GM12873 (cell line): ENCODE results near the gene PLCXD3.

Experiments
- CTCF ChIP-seq: IDR thresholded peaks from 2 replicates; pipeline ENCODE4 v1.5.1; 2012; ENCODE audit warnings: low read depth, mild to moderate bottlenecking, moderate library complexity, low read length, control low read depth; ENCODE audit not compliant: insufficient read depth; ENCODE audit errors: missing control alignments

PLCXD3 gene

DNA sequence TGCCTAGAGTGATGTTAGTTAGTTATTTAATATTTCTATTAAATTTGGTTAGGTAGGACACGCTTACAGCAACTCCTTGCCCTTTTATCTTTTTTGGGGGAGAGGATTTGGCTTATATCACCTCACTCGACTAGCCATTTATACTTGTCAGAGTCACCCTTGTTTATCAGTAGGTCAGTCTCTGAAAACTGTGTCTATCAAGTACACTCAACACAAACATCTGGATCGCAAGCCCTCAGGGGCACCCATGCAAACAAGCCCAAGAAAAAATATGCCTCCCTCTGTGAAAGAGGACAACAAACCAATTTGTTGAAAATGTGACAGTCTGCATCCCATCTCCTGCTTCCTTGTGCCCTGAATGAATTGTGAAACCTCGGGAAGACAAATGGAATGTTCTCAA is 139.9 kb downstream of the PLCXD3 start:
- no peak for TF ChIP-seq CTCF

- TF ChIP-seq CTCF: no peak
Observed at GRCh38 chr5:41369799-41370198, 140.6 kb downstream of the PLCXD3 start.

DNA sequence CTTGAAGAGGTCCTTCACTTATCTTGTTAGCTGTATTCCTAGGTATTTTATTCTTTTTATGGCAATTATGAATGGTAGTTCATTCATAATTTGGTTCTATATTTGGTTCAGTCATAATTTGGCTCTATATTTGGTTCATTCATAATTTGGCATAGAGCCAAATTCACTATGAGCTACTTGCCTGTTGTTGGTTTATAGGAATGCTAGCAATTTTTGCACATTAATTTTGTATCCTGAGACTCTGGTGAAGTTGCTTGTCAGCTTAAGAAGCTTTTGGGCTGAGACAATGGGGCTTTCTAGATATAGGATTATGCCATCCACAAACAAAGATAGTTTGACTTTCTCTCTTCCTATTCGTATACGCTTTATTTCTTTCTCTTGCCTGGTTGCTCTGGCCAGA is 142.2 kb downstream of the PLCXD3 start:
- no peak for TF ChIP-seq CTCF

- no peak for TF ChIP-seq CTCF
Observed at GRCh38 chr5:41365369-41365768, 145.0 kb downstream of the PLCXD3 start.

DNA sequence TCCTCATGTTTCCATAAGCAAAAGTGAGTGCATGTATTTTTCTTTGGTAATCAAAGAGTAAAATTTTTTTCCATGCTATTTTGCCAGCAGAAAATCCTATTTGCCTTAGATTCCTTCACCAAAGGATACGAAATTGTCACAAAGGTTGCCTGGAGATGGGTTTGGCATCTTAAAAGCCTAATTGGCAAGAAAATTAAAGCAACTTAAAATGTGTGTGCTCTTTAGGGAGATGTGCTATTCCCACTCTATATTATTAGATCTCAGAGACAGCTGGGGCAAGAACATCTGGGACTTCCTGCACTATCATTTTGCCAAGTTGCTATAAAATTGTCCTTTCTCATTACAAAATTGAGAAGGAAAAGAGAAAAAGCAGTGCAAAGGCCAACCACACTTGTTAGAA is 146.1 kb downstream of the PLCXD3 start:
- no peak for TF ChIP-seq CTCF

DNA sequence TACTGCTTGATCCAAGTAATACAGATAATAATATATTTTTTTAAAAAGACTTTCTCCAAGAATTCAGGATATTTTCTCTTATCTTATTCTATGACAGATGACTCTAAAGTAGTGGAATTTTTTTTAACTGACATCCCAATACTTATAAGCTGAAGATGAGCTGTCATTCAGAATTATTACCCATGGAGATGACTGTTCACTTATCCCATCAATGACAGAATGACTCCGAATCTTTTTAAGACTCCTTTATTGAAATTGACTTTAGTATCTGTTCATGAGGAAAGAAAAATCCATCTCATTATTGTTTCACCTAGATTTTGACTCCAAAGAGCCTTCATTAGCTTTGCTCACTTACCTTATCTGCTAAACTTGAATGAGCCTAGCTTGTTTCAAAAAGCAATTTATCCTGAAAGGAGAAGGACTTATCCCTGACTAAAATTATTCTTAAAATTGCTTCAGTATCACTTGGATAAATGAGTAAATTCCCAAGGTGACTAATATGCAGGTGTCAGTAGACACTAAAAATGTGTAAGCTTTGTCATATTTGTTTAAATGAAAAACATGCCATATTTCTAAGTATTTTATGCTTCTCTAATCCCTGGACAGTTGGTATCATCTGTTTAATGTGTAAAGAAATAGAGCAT is 146.9 kb downstream of the PLCXD3 start:
- no peak for TF ChIP-seq CTCF

DNA sequence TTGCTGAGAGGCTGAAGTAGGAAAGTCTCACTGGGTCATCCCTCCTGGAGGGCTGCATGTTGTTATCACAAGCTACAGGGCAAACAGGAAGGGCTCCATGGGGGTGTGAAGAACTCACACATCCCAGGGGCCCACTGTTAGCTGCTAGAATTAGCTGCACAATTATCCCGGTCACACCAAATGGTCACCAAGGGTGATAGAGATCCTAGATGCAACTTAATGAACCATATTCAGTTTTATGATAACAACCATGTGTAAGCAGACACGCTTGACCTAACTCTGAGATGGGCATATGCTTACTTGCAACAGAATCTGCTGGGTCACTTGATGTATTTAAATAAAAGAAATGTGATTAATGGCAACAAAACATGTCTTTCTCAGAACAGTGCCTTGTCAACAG is 153.6 kb downstream of the PLCXD3 start:
- TF ChIP-seq CTCF: no peak
